HG03135 (cell line): Measurements from ENCODE around the gene ANO6.
A peak's percentile ranks its signal among the peaks of the same experiment; 100 is the strongest.
"Not testable (repeated sequence)": the region's sequence is repeated elsewhere in the genome, so short reads cannot be mapped to it uniquely, and the experiment has no call there.

Experiments used
- ATAC-seq: cut with Tn5 transposase; IDR thresholded peaks from one replicate; pipeline ENCODE4 v1.9.1; 2021; ENCODE audit warnings: mild to moderate bottlenecking, moderate library complexity; ENCODE audit not compliant: unreplicated experiment

The ANO6 gene, protein sequence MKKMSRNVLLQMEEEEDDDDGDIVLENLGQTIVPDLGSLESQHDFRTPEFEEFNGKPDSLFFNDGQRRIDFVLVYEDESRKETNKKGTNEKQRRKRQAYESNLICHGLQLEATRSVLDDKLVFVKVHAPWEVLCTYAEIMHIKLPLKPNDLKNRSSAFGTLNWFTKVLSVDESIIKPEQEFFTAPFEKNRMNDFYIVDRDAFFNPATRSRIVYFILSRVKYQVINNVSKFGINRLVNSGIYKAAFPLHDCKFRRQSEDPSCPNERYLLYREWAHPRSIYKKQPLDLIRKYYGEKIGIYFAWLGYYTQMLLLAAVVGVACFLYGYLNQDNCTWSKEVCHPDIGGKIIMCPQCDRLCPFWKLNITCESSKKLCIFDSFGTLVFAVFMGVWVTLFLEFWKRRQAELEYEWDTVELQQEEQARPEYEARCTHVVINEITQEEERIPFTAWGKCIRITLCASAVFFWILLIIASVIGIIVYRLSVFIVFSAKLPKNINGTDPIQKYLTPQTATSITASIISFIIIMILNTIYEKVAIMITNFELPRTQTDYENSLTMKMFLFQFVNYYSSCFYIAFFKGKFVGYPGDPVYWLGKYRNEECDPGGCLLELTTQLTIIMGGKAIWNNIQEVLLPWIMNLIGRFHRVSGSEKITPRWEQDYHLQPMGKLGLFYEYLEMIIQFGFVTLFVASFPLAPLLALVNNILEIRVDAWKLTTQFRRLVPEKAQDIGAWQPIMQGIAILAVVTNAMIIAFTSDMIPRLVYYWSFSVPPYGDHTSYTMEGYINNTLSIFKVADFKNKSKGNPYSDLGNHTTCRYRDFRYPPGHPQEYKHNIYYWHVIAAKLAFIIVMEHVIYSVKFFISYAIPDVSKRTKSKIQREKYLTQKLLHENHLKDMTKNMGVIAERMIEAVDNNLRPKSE

DNA sequence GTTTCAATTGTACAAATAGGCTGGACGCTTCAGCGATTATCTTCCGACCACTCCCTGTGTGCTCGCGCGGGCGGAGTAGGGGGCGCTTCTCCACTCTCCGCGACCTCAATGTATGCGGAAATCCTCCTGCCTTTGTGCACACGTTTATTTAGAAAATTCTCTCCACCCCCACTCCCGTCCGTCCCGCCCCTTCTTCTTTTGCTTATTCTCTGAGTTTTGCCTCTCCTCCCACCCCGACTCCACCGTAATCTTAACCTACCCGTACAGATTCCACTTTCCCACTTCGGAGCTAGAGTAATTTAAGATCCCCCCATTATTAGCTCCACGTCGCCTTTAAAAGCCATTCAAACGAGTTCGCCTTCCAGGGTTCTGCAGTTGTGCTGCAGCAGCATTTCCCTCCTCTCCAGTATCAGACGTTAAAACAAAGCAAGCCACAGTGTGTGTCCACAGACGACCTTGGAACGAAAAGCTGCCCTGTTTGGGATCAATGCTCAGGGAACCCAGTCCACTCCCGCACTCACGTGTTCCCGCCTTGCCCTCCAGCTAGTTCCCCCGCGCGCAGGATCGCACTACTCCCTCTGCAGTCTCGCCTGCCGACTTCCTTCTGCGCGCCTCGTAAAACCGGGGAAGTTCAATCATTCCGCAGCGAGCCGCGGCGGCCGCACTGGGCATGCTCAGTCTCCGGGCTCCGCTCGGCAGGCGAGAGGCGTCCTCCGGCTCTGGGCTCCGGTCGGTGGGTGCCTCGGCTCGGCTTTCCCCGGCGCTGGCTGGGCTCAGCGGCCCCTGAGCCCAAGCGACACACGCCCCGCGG, at the start of gene ANO6:
Gene ANO6, plus strand, starts transcription at position 677 of the 811 bp plus-strand sequence. CDS start 227 bp downstream, outside the sequence.
- peak; percentile 59 for ATAC-seq

DNA sequence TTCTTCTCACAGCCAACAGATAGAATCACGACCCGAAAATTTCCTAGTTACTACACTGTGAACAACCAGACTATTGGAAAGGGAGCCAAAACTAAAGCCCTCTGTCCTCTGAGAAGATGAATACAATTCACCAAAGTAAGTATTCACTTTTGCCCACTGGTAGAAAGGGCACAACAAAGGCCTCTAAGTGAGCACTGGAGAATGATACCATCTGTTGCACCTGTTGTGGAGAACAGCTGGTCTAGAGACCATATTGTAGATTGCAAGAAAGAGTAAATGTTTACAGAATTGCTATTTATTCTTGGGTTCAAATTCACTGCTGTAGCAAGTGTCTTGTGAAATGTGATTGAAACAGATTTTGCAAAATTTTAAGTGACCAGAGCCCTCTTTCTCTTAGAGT, 46.9 kb upstream of the ANO6 start:
- no peak for ATAC-seq

DNA sequence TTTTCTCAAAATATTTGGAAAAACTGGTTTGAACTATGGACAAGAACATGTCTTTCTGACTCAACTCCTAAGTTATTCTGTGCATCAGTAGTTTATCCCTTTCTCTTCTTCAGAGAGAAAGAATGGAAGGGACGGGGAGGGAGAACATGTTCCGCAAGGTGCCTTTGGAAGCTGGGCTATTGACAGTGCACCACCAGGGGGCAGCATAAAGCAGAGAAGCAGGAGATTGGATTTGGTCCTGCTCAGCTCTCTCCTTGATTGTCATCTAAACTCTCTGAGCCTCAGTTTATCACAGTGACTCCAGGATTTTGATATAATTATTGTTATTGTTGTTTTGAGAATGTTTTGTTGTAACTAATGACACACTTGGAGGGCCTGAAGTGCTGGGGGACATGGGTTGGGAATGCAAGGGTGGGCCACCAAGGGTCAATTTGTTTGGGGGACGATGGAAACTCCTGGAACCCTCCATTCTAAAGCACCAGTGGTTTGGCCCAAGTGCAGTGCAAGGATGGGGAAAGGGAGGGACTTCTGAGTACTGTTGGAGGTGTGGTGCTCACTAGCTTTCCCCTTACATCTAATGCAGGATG, 45.3 kb upstream of the ANO6 start:
- no peak for ATAC-seq

DNA sequence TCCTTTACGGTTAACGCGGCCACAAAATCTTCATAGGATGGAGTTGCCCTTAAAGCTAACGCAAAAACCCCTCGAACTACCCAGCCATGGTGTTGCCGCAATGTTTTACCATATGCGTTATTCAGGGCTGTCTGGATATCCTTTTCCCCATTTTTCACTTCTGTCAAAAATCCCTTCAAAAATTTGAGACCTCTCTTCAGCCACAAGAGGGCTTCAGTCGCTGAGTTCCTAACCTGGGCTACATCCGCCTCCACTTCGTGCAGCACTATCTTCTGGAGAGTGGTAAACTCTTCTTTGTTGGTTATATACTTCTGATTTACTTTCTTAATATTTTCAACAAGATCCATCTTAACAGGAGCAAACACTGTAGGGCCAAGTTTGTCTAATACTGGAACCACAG, 42.6 kb upstream of the ANO6 start:
- ATAC-seq, result not testable (repeated sequence)

DNA sequence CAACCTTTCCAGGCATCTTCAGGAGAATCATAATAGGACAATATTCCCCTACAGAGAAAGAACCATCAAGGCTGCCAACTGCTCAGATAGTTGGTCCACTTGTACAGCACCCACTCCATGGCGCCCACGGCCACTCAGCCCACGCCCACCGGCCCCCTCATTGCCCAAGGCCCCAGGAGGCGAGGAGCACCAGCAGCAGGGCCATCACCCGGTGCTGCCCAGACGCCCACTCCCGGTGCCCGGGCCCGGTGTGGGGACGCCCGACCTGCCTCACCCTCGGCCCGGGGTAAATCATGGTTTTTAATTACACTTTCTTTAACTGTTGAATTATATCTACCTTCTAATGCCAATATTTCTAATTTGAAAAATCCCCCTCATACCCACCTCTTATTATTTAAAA, 41.3 kb upstream of the ANO6 start:
- ATAC-seq, result no peak

DNA sequence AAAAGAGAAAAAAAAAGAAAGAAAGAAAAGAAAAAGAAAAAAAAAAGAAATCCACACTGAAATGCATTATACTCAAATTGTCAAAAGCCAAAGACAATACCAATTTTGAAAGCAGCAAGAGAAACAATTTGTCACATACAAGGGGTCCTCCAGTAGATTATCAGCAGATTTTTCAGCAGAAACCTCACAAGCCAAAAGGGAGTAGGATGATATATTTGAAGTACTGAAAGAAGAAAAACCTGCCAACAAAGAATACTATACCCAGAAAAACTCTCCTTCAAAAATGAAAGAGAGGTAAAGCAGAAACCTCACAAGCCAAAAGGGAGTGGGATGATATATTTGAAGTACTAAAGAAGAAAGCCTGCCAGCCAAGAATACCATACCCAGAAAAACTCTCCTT, 37.1 kb upstream of the ANO6 start:
- ATAC-seq, result no peak

GRCh38 chr12:45182511-45182910, 33.4 kb upstream of the ANO6 start:
- ATAC-seq, result no peak

DNA sequence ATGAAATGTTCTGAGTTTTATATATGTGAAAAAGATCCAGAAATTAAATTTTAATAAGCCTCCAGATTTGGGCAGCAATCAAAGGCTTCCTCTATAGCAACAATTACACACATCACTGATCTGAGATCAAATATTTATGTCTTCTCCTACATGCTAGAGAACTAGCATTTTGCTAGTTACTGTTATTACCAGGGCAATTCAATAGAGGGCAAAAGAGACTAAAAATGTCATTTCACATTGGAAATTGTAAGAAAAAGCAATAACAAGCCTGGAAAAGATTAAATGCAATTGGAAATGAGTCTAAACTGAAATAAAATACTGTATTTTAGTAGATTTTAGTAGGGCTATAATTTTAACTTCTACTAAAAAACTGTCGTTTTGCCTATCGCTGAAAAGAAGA, 32.6 kb upstream of the ANO6 start:
- no peak for ATAC-seq

DNA sequence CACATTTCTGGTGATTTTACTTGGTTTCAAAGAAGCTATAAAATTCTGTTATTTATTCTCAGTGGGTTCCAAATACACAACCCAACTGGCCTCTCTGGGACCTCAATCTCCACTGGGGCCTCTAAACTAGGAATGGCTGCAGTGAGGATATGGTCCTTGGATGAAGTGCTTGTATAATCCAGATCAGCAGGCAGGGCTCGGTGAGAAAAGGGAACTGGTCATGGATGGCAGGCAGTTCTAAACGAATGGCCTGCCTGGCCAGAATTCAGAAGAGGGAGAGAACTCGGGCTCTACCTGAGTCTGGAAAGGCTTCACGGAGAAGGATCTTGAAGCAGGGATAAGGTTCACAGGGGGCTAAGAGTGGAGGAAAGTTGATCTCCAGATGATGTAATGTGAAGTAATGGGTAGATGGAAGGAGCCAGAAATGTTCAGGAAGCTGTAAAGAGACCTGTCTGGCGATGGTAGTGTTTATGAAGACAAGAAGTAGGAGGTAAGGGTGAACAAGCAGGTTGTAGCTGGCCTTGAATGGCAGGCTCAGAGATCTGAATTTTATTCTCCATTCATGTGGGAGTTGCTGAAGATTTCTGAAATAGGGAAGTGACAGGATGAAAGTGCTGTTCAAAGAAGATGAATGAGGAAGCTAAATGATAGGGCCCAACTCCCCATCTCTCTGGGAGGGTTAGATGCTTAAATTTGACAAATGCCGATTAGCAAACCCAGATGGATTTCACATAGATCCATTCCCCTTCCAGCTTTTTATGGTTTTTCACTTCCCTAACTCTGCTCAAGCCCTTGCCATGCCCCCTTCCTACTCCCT, 31.5 kb upstream of the ANO6 start:
- no peak for ATAC-seq

GRCh38 chr12:45186762-45187161, 29.1 kb upstream of the ANO6 start:
- no peak for ATAC-seq

GRCh38 chr12:45189766-45190403, 26.0 kb upstream of the ANO6 start:
- ATAC-seq, result no peak

DNA sequence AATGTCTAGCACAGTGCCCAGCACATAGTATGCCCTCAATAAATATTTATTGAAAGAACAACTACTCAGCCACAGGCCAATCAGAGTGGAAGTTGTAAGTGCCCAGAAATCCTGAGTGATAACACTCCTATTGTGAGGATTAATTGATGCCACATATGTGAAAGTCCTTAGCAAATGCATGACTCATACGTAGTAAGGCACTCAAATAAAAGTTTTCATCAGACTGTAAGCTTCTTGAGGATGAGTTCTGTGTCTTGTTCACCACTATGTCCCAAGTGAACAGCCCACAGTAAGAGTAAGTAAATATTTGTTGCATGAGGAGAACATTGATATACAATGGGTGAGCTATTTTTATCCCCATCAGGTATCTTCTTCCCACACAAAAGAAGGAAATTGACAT, 24.7 kb upstream of the ANO6 start:
- ATAC-seq, result no peak

DNA sequence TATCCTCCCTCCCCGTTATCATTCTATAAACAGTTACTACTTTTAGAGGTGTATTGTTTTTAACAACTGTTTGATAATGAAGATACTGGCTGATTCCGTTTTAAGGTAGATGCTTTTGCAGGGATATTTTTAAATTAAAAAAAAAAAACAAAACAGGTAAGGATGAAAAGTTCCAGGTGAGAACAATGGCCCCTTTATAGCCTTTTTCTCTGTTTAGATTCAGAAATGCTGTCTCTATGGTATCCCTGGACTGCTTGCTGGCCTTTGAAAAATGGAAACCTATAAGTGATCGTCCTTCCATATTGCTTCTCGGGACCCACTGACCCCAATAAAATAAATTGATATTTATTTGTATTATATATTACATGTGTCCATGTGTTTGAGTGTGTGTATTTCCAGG, 23.2 kb upstream of the ANO6 start:
- no peak for ATAC-seq

DNA sequence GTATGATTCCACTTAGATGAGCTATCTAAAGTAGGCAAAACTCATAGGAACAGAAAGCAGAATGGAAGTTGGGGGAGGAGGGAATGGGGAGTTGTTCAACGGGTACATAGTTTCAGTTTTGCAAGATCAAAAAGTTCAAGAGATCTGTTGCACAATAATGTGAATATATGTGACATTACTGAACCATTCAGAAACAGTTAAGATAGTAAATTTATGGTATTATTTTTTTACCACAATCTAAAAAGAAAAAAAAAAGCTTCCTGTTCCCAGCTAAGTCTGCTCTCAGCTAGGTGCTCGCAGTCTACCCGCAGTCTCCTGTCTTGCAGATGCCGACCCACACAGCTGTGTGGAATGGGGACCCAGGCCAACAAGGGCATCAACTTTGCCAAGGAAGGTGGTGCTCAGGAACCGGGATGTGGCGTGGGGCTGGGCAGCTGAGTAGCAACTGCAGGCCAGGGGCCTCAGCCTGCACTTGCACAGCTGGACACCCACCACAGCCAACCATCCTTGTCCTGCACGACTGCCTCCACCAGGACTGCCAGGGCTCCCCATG, 15.3 kb upstream of the ANO6 start:
- no peak for ATAC-seq

GRCh38 chr12:45203767-45204166, 12.1 kb upstream of the ANO6 start:
- no peak for ATAC-seq

DNA sequence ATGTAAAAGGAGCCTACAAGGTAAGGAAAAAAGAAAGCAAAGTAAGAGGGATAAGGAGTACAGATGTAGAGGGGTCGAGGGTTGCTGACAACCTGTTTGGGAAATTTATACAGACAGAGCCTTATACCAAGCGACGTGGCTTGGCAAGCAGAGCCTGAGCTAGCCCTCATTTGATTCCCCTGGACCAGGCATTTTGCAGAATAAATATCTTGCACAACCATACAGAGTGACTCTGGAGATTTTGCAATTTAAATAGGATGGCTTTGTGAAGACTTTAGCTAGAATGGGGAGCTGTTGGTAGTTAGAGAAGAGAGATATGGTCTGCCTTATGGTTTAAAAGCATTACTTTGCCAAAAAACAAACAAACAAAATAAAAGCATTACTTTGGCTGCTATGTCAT, 11.1 kb upstream of the ANO6 start:
- no peak for ATAC-seq

- no peak for ATAC-seq
These were observed 10.6 kb upstream of the ANO6 start for GRCh38 chr12:45205165-45205825.

DNA sequence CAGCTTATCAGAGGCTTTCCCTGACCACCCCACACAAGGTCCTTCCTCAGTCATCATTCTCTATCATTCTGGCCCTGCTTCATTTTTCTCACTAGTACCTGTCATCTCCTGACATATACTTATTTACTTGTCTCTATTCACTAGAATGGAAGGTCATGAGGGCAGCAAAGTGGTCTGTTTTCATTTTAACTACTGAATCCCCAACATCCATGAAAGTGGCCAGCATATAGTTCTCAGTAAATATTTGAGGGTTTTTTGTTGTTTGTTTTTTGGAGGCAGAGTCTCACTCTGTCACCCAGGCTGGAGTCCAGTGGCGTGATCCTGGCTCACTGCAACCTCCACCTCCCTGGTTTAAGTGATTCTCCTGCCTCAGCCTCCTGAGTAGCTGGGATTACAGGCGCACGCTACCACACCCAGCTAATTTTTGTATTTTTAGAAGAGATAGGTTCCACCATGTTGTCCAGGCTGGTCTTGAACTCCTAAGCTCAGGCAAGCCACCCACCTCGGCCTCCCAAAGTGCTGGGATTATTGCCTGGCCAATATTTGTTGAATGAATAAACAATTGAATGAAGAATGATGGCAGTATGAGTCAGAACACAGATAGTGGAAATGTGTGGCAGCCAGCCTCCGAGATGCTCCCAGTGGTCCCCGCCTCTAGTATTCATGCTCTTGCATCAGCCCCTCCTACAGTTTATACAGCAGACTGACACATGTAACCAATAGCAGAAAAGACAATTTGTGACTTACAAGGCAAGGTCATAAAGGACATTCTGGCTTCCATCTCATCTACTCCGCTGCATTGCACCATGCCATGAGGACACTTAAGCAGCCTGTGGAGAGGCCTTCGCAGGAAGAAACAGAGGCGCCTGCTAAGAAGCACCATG, 7.0 kb upstream of the ANO6 start:
- ATAC-seq, result no peak
